NCI-H510A treated with DMSO at 0.1 percent for 48 hours (cell line): ENCODE data around the gene PGGT1B.
"Not testable (repeated sequence)": the region's sequence is repeated elsewhere in the genome, so short reads cannot be mapped to it uniquely, and the experiment has no call there.

Source experiments
- DNase-seq: peaks from one replicate; lab custom pipeline; 2025; lab: John Stamatoyannopoulos, UW

Gene PGGT1B

DNA sequence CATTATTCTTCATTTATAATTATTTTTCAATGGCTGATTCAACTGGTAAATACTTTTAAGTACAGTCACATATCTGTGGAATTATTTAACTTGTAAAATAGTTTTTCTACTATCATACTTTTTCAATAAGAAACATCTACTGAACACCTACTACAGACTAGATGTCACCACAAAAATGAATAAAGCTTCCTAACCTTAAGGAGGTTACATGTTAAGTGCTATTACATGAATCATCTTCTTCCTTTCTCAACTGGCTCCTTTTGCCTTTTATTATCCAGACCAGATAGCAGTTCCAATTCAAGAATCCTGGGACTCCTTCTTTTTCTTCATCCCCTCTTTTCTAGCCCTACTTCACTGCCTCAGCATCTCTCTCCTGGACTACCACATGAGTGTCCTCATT, 4.7 kb downstream of the PGGT1B start:
- no peak for DNase-seq

DNA sequence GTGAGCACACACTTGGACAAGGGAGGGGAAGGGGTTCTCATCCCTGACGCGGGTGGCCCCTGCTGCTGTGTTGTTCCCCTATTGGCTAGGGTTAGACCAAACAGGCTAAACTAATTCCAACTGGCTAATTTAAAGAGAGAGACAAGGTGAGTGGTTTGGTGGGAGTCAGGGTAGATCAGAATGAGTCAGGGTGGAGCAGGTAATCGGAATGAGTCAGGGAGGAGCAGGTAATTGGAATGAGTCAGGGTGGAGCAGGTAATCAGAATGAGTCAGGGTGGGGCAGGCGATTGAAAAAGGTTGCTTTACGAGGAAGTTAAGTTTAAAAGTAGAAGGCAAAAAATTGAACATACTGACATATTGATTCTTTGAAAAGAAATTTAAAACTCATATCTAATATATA, 13.3 kb downstream of the PGGT1B start:
- DNase-seq = not testable (repeated sequence)

DNA sequence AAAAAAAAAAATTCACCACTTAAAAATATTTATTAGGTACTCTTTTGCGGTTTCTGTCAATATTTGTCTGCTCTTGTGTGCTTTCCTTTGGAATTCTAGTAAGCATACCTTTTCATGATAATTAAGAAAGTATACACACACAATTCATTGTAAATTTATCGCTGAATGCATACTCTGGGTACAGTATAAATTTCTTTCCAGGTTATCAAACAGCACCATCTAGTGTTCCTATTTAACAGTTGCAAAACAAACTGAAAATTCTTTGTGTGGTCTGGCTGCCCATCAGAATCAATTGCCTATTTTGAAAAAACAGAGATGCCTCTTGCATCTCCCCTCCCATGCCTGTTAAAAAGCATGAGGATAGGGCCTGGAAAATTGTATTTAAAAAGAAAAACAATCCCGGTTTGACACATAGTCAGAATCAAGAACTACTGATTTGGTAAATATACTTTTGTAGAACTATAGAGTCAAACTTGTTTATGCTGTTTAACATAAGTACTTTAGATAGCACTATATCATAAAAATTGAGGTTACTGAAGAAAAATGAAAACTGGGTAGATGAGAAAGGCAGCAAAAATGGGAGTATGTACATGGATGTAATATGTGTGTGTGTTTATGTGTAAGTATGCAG, 16.2 kb downstream of the PGGT1B start:
- peak; percentile 44 for DNase-seq

DNA sequence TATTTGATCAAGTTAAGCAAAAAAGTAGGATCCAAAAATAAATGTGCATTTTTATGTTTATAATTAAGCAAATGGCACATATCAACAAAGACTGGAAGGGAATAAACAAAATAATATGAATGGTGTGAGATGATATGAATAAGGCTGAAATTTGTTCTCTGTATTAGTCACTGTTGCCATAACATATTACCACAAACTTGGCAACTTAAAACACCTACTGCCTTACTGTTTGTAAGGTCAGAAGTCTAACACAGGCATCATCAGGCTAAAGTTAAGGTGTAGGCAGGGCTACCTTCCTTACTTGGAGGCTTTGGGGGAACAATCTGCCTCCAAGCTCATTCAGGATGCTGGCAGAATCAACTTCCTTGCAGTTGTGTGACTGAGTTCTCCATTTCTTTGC, 19.3 kb downstream of the PGGT1B start:
- DNase-seq = no peak

DNA sequence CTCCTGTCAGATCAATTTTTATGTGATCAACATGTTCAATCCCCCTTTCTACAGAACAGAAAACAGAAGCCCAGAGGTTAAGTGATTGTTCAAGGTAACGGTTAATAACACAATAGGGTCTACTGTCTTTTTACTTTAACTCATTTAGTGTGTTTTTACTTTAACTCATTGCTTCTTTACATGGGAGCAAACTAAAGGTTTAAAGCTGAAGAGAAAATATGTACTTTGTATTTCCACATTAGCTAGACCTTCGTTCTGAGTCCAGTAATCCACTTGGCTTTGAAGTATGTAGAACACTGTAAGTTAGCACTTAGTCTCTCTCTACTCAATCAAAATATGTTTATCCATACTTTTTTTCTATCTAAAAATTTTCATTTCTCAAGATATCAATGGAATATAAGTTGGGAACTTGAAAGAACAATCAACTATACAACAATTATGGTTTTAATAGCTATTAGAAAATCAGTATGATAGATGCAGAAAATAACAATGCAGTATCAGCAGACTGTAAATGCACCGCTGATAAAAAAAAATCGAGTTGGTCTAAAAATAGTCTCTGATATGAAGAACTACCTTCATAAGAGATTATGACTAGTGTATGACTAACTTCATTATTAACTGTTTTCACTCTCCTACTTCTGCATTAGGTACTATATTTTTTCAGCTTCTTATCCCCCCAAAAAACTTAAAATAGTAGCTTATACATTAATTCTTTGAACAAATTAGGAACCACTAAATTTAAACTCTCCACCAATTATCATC, 20.6 kb downstream of the PGGT1B start:
- no peak for DNase-seq

DNA sequence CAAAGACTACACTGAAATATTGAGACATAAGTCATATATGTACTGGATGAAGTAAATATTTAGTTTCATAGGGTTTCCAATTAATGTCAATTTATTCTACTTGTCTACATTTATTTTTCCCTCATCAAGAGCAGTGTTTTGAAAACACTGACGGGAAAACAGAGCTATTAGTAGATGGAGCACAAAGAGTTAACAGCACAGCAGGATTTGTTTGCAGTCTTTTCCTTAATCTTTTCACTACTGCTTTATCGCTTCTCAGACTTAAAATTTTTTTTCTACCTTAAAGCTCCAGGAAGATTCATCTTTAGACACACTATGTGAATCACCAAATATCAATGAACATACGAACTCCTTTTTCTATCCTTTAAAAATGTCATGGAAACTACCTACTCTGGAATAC, 25.6 kb downstream of the PGGT1B start:
- no peak for DNase-seq

DNA sequence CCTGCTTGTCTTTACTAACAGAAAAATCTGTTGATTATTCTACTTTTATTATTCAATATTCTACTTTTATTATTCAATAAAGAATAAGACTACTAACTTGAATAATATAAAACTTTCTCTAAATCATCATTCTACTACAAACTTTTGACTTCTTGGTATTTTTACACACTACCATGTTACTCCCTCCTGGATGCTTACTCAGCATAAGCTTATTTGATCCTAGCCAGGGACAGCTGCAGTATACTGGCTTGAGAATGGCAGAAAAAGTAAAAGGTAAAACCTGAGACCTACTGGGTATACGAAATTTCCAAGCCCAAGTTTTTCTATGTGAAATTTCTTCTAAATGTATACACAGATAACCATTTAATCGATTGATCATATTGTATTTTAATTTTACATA, 26.1 kb downstream of the PGGT1B start:
- no peak for DNase-seq

DNA sequence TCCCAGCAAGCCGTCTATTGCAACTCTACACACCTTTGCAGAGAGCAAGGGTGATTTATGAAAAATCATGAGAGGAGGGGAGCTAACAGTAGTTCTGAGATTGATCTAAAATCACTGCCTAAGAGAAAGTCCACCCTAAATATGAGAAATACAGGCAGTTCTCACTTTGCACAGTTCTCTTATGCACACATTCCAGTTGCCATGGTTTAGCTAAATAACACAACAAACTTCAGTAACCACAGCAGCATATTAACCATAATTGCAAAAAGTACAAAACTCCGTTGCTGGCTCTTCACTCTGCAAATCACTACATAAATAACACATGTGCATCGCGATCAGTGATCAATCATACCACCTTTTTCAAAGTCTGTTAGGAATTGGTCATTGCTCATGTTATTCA, 31.1 kb downstream of the PGGT1B start:
- DNase-seq = no peak

DNA sequence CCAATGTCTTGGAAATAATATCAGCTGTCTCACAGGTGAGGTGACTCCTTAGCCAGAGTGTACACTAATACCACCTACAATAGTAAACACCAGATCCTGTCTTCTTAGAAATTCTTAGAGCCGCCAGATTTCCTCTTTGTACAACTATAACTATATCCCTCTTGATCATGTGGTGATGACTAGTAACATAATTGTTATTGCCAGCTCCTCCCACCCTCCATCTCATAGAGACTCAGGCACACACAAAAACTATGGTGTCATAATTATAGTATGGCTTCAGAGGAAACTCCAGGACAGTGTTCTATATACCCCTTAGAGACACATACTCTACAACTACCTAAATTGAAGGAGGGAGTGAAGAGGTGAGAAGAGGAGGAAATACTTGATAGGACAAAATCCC, 33.1 kb downstream of the PGGT1B start:
- no peak for DNase-seq

DNA sequence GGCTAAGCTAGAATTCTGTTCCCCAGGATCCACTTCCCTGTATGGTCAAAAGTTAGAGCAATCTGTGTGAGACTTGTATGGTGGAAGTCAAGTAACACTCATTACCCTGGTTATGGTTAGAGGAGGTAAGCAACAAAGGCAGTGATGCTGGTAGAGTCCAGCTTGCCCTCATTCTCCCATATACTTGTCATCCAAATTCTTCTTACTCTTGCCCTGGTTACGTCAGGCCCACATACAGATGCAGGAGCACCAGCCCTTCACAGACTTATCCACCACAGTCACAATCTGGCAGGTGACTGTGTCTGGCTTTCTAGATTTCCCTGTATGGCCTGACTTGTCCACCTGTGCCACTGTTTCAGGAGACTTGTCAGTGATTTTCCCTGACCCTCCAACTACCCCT, 35.4 kb downstream of the PGGT1B start:
- no peak for DNase-seq

DNA sequence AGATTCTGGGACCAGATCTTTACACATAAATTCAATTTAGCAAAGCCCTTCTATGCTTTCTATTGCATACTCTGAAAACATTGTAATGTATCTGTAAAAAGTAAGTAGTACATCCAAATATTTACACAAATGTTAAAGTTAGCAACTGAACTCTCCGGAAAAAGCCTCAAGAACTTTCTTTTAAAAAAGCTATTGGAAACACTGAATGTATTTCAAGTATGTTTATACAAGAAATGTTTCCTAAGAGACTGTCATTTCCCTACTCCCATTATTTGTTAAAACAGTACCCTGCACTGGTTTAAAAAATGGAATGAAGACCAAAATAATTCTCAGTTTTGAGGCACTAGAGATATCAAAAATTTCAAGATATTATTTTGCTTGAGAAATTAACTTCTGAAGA, 48.1 kb downstream of the PGGT1B start:
- DNase-seq = no peak

DNA sequence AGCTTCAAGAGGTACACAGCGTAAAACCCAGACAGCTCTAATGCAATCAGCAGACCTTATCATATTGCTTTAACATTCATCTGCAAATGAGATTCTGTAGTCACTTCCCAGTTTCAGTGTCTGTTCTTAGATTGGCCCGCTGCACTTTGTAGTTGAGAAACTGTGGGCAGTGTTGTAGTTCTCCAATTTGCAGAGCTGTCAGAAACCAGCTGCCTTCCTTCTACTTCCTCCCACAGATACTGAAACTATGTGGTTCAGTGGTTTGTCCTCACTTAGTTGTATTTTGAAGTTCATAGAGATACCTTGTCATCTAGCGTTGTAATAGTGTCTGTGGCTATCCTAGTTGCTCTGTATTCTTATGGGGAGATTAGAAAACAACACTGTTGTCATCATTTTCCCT, 53.4 kb downstream of the PGGT1B start:
- no peak for DNase-seq

DNA sequence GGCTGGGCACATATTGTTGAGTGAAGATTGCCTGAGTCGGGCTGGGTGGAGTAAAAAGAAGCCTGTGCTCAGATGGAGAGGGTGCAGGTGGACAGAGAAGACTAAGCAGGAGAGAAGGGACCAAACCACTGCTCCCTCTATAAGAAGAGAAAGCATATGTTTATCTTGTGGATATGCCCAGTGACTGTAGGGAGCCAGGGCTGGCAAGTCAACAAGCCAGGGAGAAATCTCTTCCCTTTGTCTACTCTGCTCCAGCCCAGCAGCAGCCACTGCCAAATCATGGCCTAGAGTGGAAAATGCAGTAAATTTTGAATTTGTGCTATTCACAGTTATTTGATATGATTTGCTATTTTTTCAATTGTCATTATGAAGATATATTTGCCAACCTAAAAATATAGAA, 59.7 kb downstream of the PGGT1B start:
- DNase-seq = no peak

DNA sequence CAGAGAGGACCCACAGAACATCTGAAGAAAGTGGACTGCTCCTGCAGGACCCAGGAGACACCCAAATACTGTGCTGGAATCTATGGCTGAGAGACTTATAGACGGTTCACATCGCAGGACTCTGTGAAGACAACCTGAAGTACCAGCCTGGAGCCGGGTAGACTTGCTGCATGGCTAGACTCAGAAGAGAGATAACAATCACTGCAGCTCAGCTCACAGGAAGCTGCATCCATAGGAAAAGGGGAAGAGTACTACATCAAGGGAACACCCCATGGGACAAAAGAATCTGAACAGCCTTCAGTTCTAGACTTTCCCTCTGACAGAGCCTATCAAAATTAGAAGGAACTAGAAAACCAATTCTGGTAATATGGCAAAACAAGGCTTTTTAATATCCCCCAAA, 66.5 kb downstream of the PGGT1B start:
- no peak for DNase-seq

DNA sequence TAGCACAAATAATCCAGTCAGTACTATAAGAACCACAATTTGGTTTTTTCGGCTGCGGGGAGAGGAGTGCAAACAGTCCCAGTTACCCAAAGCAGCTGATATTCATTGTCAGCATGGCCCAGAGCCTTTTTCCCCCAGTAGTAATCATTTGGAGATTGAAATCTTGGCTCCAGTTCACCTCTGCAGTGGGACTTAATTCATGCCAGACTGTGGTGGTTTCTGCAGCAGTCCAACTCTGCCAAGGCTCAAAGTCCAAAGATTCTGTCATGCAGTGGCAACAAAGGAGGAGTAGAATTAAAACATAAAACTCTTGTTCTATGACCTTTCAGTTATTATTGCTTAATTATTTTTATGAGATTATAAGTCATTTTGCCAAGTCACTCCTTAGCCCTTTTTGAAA, 68.0 kb downstream of the PGGT1B start:
- no peak for DNase-seq

DNA sequence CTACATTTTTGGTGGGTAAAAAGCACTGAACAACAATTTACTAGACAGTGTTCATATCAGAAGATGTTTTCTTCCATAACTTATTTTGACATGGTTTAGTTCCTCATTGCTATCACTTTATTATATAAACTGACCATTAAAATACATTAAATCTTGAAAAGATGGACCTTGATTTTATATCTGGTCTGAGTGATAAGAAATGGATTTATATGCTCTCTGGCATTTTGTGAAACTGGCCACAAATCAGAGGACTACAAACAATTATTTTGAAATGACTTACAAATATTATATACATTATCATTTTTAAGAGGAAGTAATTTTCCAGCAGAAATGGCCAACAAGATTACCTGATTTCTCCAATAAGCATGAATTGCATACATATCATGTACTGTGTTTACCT, 69.4 kb downstream of the PGGT1B start:
- DNase-seq = no peak

DNA sequence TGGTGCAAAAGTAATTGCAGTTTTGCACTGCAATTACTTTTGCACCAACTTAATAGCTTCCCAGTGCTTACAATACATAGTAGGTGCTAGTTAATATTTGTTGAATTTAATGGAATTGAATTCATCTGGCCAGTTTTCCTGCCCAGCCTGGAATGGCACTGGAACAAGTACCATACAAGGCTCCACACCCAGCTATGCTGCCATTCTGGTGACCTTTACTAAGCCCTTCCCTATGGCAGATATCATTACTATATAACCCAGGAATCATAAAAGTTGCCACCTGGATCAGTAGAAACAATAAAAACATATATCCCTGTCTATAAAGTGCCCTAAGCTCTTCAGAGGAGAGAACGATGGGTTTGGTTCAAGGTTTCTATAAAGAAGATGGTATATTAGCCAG, 70.6 kb downstream of the PGGT1B start:
- DNase-seq = no peak

DNA sequence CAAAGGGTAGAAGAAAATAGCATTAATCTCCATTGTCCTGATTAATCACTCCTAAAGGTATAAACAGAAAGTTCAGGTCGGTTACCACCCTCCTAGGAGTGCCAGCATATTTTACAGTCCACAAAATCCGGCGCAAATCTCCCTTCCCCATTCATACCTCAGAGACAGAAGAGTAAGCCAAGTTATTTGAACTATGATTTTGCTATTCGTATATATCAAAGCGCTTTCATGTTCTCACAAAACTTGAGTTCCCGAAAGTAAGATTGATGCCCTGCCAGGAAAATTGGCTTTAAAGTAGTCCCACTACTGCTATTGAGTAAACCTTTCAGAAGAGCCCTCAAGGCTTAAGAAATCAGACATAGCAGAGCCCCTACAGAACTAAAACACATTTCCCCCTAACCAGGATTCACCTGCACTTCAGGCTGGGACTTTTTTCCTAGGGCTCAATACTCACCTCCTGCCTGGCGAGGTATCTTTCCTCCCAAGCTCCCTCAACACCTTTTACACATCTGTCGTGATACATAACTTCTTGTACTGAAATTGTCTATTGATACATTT, 71.1 kb downstream of the PGGT1B start:
- DNase-seq = no peak

DNA sequence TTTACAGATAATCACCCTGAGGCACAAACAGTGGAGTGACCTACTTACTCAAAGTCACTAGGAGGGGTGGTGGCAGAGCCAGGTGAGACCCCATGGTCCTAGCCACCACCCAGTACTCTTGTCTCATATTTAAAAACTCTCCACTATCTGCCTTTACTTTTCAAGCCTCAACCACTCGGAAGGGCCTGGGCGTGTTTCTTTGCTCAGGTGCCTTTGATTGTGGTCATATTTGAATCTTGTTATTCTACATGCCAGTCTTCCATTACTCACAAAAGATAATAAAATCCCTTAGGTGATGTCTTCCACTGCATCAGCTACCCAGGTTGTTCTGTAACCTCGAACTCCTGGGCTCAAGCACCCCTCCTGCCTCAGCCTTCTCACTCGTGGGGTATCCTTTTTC, 72.3 kb downstream of the PGGT1B start:
- no peak for DNase-seq

DNA sequence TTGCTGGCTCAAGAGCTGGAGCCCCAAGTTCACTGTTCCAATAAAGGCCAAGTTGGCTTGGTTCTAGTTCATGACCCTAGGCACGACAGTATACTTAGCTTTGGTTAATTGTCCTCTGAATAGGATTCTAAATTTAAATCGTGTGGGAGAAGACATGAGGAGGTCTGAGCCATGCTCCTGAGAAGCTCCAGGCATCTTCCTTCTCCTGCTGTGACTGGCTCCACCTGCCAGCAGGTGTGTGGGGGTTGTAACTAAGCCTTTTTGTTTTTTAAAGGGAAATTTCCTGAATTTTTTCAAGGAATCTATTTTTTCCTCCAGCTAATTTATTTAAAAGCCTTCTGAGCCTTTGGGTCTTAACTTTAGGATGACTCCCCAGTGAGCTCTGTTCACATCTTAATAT, 72.8 kb downstream of the PGGT1B start:
- no peak for DNase-seq

DNA sequence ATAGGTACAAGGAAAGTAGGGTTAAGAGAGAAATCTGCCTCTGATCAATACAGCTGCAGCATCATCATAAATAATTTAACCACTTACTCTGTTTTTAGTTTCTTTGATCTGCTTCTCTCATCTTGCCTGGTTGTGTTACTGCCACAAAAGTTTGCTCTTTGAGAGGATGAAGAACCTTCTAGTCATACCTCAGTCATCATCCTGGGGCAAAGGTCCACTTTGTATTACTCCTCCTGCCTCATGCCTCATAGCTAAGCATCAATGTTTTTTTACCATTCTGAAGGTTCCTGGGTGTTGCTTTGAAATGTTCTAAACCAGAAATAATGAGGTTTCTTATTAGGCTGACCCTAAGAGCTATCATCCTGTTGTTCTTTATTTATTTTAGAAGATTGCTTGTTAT, 75.9 kb downstream of the PGGT1B start:
- DNase-seq = no peak

DNA sequence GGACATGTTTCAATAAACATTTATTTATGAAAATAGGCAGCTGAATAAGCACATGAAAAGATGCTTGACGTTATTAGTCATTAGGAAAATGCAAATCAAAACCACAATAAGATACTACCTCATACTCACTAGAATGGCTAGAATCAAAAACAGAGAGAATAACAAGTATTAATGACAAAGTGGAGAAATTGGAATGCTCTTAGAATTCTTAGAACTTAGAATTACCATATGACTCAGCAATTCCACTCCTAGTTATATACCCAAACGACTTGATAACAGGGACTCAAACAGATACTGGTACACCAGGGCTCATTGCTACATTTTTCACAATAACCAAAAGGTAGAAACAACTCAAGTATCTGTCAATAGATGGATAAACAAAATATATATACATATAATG, 77.9 kb downstream of the PGGT1B start:
- DNase-seq = no peak

DNA sequence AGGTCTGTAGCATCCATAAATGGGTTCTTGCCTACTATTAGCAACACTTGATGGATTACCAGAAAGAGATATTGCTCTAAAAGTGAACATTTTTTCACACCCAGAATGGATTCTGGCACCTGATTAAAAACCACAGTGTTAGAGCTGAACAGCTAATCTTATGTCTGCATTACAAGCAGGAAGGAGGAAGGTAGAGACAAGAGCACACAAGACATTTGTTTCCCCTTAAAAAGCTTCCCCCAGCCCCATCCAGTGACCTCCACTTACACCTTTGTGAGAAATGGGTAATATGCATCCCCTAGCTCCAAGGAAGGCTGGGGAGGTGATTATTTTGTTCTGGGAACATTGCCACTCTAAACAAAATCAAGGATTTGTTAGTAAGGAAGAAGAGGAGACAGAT, 80.9 kb downstream of the PGGT1B start:
- DNase-seq = no peak
